GM21786 (cell line): ENCODE results near the gene RAB11FIP3.

Source experiments
- ATAC-seq: cut with Tn5 transposase; IDR thresholded peaks from one replicate; pipeline ENCODE4 v1.9.1; 2021; ENCODE audit not compliant: unreplicated experiment

RAB11FIP3 gene

GRCh38 chr16:551210-551609, 125.8 kb downstream of the RAB11FIP3 start:
- no peak for ATAC-seq

GRCh38 chr16:552171-552570, 126.7 kb downstream of the RAB11FIP3 start:
- no peak for ATAC-seq

- no peak for ATAC-seq
Observed at GRCh38 chr16:553601-554296, 128.3 kb downstream of the RAB11FIP3 start.

GRCh38 chr16:554297-554621, 128.8 kb downstream of the RAB11FIP3 start:
- ATAC-seq, result no peak

GRCh38 chr16:554640-555365, 129.4 kb downstream of the RAB11FIP3 start:
- no peak for ATAC-seq

GRCh38 chr16:555528-556473, 130.4 kb downstream of the RAB11FIP3 start:
- no peak for ATAC-seq

- ATAC-seq, result no peak
Observed at GRCh38 chr16:556474-557173, 131.2 kb downstream of the RAB11FIP3 start.

GRCh38 chr16:557463-558297, 132.2 kb downstream of the RAB11FIP3 start:
- no peak for ATAC-seq

GRCh38 chr16:558298-559020, 133.0 kb downstream of the RAB11FIP3 start:
- ATAC-seq, result no peak

- ATAC-seq, result no peak
Observed at GRCh38 chr16:559021-559380, 133.6 kb downstream of the RAB11FIP3 start.

- no peak for ATAC-seq
Observed at GRCh38 chr16:559411-560203, 134.2 kb downstream of the RAB11FIP3 start.

- no peak for ATAC-seq
Observed at GRCh38 chr16:560204-560700, 134.8 kb downstream of the RAB11FIP3 start, which contains the start of gene PRR35. Gene PRR35 (plus strand): TSS chr16:560394. CDS start chr16:563295, 2,901 bp downstream.

- ATAC-seq, result no peak
Observed at GRCh38 chr16:560701-561412, 135.4 kb downstream of the RAB11FIP3 start.

GRCh38 chr16:561413-561794, 136.0 kb downstream of the RAB11FIP3 start:
- ATAC-seq, result no peak

- ATAC-seq, result no peak
Observed at GRCh38 chr16:561957-562938, 136.8 kb downstream of the RAB11FIP3 start.

GRCh38 chr16:563072-563644, 137.7 kb downstream of the RAB11FIP3 start:
- no peak for ATAC-seq
